Activated naive CD8-positive, alpha-beta T cell treated with anti-CD3 and anti-CD28 coated beads, Interleukin-2, amount 10 ng/mL, durations not matched to agents 7 days and 5 days (primary cell): ENCODE data around the gene KCNIP4. TPM values are rescaled to one million over a fixed set of nuclear protein-coding genes. Genes with fewer than 3 reads are reported as not detected.

Source experiments
- ATAC-seq: fragments of 150-1000 bp; cut with Tn5 transposase; one replicate; pipeline ENCODE4 v1.10.0; 2021; ENCODE audit warnings: low read depth, moderate library complexity
- POLR2A ChIA-PET: fragments of 350-600 bp; sonication (Branson Sonifier 250); formaldehyde crosslinking; loops from one replicate; lab custom pipeline; 2021; ENCODE audit warnings: antibody characterized with exemption; lab: Charles Lee
- DNase-seq: peaks from one replicate; pipeline ENCODE4 v3.0.0; 2021
- H3K27ac Mint-ChIP-seq: one replicate; pipeline ENCODE4 v1.8.0; 2022; ENCODE audit warnings: mild to moderate bottlenecking, mixed read lengths
- H3K27me3 Mint-ChIP-seq: one replicate; pipeline ENCODE4 v1.8.0; 2022; ENCODE audit warnings: mild to moderate bottlenecking, moderate library complexity, mixed read lengths
- H3K36me3 Mint-ChIP-seq: one replicate; pipeline ENCODE4 v1.8.0; 2021; ENCODE audit warnings: mild to moderate bottlenecking, mixed read lengths
- H3K4me1 Mint-ChIP-seq: one replicate; pipeline ENCODE4 v1.8.0; 2021; ENCODE audit warnings: mixed read lengths
- H3K4me3 Mint-ChIP-seq: one replicate; pipeline ENCODE4 v1.8.0; 2022; ENCODE audit warnings: mild to moderate bottlenecking, moderate library complexity, mixed read lengths
- H3K9me3 Mint-ChIP-seq: one replicate; pipeline ENCODE4 v1.8.0; 2021; ENCODE audit warnings: mixed read lengths
- total RNA-seq, 2 experiments: library from RNA; stranded (reverse); gene quantifications; one replicate each; pipeline ENCODE4 v1.2.3, GENCODE V29; 2021

Gene KCNIP4
- total RNA-seq, 2 experiments from 2014 or later: not detected

DNA sequence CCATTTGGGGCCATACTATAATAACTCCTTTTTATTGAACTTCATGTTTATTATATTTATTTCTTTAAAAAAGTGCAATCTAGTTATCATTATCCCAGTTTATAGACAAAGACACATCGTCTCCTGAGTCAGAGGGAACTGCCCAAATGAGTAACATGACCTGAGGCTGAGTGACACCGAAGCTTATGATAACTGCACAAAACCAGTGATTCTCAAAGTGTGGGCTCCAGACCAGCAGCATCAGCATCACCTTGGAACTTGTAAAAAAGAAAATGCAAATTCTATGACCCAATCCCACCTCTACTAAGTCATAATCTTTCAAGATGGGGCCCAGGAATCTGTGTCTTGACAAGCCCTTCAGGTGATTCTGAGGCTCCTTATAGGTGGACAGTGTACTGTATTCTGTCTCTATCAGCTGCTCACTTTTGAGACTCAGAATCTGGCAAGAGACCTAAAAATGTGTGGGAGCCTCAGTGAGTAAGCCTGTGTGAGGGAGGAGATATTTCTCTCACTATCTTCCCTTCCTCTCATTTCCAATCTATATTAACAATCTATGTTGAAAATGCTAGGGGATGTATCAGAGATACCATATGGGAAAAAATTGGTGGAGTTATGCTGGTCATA is 1101.3 kb downstream of the KCNIP4 start:
- DNase-seq (no peak), ATAC-seq (no peak)
- H3K4me1 Mint-ChIP-seq: no peaks in the 10 kb centered on the region
- H3K27ac Mint-ChIP-seq: no peak overlapping the region
- POLR2A ChIA-PET: no interaction called here
- peaks cover 7% of the 10 kb centered on the region for H3K9me3 Mint-ChIP-seq
- no peaks in the 10 kb centered on the region for H3K27me3 Mint-ChIP-seq
- no peak overlapping the region for H3K4me3 Mint-ChIP-seq
- peaks cover 2% of the 10 kb centered on the region for H3K36me3 Mint-ChIP-seq

- Mint-ChIP-seq H3K27ac (no peak overlapping the region), H3K4me3 (no peak overlapping the region), H3K9me3 (peaks cover 3% of the 10 kb centered on the region), H3K27me3 (no peaks in the 10 kb centered on the region), H3K4me1 (no peaks in the 10 kb centered on the region), H3K36me3 (peaks cover 2% of the 10 kb centered on the region)
- DNase-seq (no peak), ATAC-seq (no peak)
- POLR2A ChIA-PET: no interaction called here
Observed at GRCh38 chr4:20844311-20844710, 1104.3 kb downstream of the KCNIP4 start.

DNA sequence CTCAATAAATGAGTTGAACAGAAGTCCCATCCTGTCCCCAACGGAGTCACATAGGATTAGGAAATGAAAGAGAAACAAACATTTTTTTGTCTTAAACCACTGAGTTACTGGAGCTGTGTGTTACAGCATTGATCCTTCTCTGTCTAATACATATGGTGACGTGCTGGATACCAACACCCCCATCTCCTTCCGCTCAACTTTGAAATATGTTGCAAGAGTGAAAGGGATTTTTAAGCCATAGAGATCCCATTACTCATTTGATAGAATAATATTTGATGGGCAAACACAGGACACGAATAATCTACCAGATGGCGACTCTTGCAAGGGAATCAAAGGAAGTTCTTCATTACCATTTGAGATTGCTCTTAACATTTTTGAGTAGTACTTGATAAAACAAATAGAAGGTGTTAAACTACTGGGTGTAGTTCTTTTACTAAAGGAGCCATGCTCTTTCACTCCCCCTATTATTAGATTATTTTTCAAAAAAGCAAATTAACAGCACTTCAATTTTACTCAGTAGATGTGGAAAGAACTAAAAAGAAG is 1107.9 kb downstream of the KCNIP4 start:
- POLR2A ChIA-PET: no interaction called here
- Mint-ChIP-seq H3K27ac (no peak overlapping the region), H3K4me3 (no peak overlapping the region), H3K4me1 (no peaks in the 10 kb centered on the region), H3K27me3 (no peaks in the 10 kb centered on the region), H3K36me3 (peaks cover 2% of the 10 kb centered on the region), H3K9me3 (peaks cover 2% of the 10 kb centered on the region)
- ATAC-seq (no peak), DNase-seq (no peak)

DNA sequence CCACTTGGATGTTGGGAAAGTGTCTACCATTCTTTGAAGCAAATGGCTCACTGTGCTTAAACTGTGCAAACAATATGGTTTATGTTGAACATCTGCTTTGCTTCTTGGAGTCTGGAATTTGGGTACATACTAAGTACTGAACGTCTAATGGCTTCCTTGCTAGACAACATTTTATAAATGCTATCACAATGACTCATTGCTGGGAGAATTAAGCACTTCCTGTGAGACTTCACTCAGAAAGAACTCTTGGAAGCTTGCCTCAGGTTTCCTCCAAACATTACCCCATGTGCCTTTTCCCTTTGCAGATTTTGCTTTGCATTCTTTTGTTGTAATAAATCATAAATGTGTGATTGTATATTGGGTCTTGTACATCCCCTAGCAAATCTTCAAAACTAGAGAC is 1108.6 kb downstream of the KCNIP4 start:
- Mint-ChIP-seq H3K9me3 (peaks cover 2% of the 10 kb centered on the region), H3K4me1 (no peaks in the 10 kb centered on the region), H3K27ac (no peak overlapping the region), H3K4me3 (no peak overlapping the region), H3K36me3 (peaks cover 2% of the 10 kb centered on the region), H3K27me3 (no peaks in the 10 kb centered on the region)
- no peak for ATAC-seq
- POLR2A ChIA-PET: no interaction called here
- DNase-seq: no peak

DNA sequence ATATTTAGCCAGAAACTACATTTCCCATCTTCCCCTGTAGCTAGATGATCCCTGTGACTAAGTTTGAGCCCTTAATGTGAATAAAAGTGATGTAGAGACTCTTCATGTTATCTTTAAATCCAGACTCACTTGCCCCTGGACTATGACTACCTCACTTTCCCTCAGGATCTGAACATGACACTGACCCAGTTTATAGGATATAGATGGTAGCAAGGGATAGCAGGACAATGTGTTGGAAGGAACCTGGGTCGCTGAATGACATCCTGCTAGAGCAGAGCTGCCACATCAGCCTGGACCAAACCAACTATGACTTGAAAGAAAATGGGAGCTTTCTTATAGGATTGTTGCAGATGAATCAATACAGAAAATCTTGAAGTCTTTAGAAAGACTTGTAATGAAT is 1110.1 kb downstream of the KCNIP4 start:
- no peak overlapping the region for H3K4me3 Mint-ChIP-seq
- ATAC-seq: no peak
- POLR2A ChIA-PET: no interaction called here
- no peaks in the 10 kb centered on the region for H3K4me1 Mint-ChIP-seq
- H3K9me3 Mint-ChIP-seq: peaks cover 2% of the 10 kb centered on the region
- no peaks in the 10 kb centered on the region for H3K27me3 Mint-ChIP-seq
- H3K36me3 Mint-ChIP-seq: peaks cover 2% of the 10 kb centered on the region
- no peak overlapping the region for H3K27ac Mint-ChIP-seq
- no peak for DNase-seq

DNA sequence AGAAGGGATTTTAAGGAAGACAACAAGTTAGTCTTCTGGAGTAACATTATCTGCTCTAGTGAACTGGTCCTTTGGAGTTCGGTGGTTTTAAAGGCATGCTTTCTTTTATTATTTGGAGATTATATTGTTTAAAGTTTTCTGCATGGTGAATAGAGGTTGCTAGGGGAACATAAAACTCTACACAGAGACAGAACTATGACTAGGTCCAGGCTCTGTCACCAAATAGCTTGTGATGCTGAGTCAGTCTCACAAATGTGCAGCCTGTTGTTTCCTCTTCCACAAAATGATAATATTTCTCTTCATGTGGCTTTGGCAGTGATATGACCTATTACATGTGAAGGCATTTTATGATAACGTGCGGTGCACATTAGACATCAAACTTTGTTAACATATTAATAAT is 1115.7 kb downstream of the KCNIP4 start:
- no peak overlapping the region for H3K27ac Mint-ChIP-seq
- no peak overlapping the region for H3K4me3 Mint-ChIP-seq
- POLR2A ChIA-PET: no interaction called here
- H3K4me1 Mint-ChIP-seq: no peaks in the 10 kb centered on the region
- no peaks in the 10 kb centered on the region for H3K36me3 Mint-ChIP-seq
- peaks cover 2% of the 10 kb centered on the region for H3K9me3 Mint-ChIP-seq
- DNase-seq (no peak), ATAC-seq (no peak)
- H3K27me3 Mint-ChIP-seq: no peaks in the 10 kb centered on the region

DNA sequence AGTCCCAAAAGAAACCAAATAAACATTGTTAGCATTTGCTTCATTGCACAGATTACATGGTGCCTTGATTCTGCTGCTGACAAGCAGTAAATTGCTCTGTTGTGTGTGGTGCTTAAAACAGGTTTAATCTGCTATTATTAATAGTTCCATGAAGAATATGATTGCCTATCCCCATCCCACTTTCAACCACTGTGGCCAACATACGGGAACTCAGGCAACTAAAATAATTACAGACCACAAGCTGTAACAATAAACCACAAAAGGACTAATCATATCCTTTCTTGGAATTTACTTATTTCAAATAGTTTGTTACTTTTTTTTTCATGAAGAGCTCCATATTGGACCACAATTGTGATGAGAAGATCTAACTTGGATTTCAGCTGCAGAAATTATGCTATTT is 1116.8 kb downstream of the KCNIP4 start:
- Mint-ChIP-seq H3K36me3 (no peaks in the 10 kb centered on the region), H3K4me3 (no peak overlapping the region), H3K27ac (no peak overlapping the region), H3K9me3 (peaks cover 2% of the 10 kb centered on the region), H3K4me1 (no peaks in the 10 kb centered on the region), H3K27me3 (no peaks in the 10 kb centered on the region)
- ATAC-seq (no peak), DNase-seq (no peak)
- POLR2A ChIA-PET: no interaction called here

DNA sequence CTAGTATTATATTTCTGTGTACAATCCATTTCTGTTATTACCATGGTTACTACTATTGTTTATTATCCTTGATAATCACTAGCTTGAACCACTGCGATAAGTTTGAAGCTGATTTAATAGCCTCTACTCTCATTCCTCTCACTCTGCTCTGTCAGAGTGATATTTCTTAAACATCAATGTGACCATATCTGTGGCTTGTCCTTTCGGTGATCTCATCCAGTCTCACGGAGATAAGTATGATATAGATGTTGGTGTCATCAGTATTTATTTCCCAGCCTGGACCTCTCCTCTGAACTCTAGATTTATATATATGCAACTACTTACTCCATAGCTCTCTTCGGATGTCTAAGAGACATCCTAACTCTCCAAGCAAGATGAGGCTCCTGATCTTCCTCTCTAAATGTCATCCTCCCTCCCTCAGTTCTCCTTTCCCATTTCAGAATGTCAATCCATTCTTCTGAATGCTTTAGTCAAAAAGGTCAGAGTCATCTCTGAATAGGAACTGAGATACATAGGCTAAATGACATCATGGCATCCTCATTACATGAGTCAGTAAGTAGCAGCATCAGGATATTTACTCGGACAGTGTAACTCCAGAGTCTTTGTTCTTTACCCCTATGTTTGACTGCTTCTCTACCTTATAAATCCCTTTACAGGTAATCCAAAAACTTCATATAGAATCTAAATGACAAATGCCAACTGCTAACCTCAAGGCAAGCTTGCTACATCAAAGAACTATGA is 1118.8 kb downstream of the KCNIP4 start:
- Mint-ChIP-seq H3K4me1 (no peaks in the 10 kb centered on the region), H3K27me3 (no peaks in the 10 kb centered on the region), H3K9me3 (peaks cover 4% of the 10 kb centered on the region), H3K36me3 (no peaks in the 10 kb centered on the region), H3K27ac (no peak overlapping the region), H3K4me3 (no peak overlapping the region)
- POLR2A ChIA-PET: no interaction called here
- DNase-seq (no peak), ATAC-seq (no peak)

GRCh38 chr4:20825505-20825904 is 1123.1 kb downstream of the KCNIP4 start:
- Mint-ChIP-seq H3K27me3 (no peaks in the 10 kb centered on the region), H3K4me3 (no peak overlapping the region), H3K36me3 (no peaks in the 10 kb centered on the region), H3K4me1 (no peaks in the 10 kb centered on the region), H3K27ac (no peak overlapping the region), H3K9me3 (peaks cover 2% of the 10 kb centered on the region)
- POLR2A ChIA-PET: no interaction called here
- DNase-seq (no peak), ATAC-seq (no peak)

- Mint-ChIP-seq H3K4me3 (no peak overlapping the region), H3K9me3 (peaks cover 2% of the 10 kb centered on the region), H3K27ac (no peak overlapping the region), H3K27me3 (no peaks in the 10 kb centered on the region), H3K36me3 (no peaks in the 10 kb centered on the region), H3K4me1 (no peaks in the 10 kb centered on the region)
- no peak for DNase-seq
- POLR2A ChIA-PET: no interaction called here
- no peak for ATAC-seq
Observed at GRCh38 chr4:20816287-20816686, 1132.3 kb downstream of the KCNIP4 start.

DNA sequence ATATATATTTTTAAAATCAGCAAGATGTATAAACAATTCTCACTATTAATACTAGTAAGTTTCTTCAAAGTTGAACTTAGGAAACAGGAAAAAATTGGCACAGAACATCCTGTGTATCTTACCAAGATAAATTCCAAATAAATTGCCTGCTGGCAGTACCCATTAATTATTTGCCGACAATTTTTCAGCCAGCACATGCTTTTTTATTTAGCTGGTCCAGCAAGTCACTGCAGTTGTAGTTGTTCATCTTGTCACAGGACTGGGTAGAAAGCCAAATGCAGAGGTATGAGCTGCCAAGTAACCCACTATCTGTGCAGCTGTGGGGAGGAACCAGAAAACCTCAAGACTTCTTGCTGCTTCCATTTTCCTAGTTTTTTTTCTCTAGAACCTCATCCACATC is 1134.9 kb downstream of the KCNIP4 start:
- ATAC-seq (no peak), DNase-seq (no peak)
- Mint-ChIP-seq H3K4me1 (no peaks in the 10 kb centered on the region), H3K27ac (no peak overlapping the region), H3K4me3 (no peak overlapping the region), H3K9me3 (peaks cover 2% of the 10 kb centered on the region), H3K36me3 (no peaks in the 10 kb centered on the region), H3K27me3 (no peaks in the 10 kb centered on the region)
- POLR2A ChIA-PET: no interaction called here

GRCh38 chr4:20809812-20810211 is 1138.8 kb downstream of the KCNIP4 start:
- Mint-ChIP-seq H3K4me1 (no peaks in the 10 kb centered on the region), H3K9me3 (no peaks in the 10 kb centered on the region), H3K4me3 (no peak overlapping the region), H3K27ac (no peak overlapping the region), H3K36me3 (no peaks in the 10 kb centered on the region), H3K27me3 (no peaks in the 10 kb centered on the region)
- DNase-seq: no peak
- no peak for ATAC-seq
- POLR2A ChIA-PET: no interaction called here

DNA sequence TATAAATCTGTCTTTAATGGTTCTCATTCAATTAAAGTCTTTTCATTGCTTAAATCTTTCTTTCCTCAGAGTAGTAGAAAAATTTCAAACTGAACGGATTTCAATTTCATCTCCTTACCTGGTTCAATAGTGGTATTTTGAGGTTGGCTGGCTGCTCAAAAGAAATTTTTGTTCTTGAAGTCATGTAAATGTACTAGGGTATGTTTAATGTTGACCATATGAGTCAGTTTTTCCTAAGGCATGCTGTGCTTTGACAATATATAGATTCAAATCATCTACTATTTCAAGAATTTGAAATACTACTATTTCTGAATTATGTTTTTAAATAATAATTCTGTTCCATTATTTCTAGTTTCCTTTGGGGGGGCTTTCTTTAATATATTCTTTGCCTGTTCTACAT is 1142.9 kb downstream of the KCNIP4 start:
- POLR2A ChIA-PET: no interaction called here
- Mint-ChIP-seq H3K4me1 (no peaks in the 10 kb centered on the region), H3K36me3 (no peaks in the 10 kb centered on the region), H3K4me3 (no peak overlapping the region), H3K9me3 (no peaks in the 10 kb centered on the region), H3K27ac (no peak overlapping the region), H3K27me3 (no peaks in the 10 kb centered on the region)
- ATAC-seq: no peak
- no peak for DNase-seq

DNA sequence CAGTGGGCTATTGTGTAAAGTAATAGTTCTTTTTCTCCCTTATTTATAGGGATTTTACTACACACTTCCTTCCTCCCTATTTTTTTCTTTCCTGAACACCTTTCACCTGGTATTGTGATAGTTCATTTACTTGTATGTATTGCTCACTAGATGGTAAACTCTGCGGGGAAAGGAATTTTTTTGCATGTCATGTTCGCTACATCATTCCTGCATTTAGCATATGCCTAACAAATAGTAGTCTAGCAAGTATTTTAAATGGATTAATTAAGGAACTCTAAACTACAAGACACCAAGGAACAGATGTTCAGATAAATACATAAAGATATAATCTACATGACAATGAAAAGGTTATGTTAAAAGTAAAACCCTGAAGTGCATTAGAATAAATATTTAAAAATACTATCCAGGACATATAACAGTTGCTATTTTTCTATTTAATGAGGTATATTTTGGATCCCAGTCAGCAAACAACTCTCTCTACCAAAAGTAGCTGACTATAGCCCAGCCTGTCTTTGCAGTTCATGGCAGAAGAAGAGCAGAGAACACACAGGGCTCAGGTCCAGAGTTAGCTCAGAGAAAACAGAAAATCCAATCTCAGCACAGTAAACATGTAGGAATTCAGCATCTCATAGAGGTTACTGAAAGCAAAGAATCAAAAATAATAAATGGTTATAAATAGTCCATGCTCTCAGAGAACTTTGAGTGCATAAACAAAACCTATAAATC is 1160.5 kb downstream of the KCNIP4 start:
- H3K4me3 Mint-ChIP-seq: no peak overlapping the region
- no peak overlapping the region for H3K27ac Mint-ChIP-seq
- peaks cover 2% of the 10 kb centered on the region for H3K27me3 Mint-ChIP-seq
- H3K36me3 Mint-ChIP-seq: no peaks in the 10 kb centered on the region
- no peaks in the 10 kb centered on the region for H3K4me1 Mint-ChIP-seq
- no peak for DNase-seq
- POLR2A ChIA-PET: no interaction called here
- no peak for ATAC-seq
- peaks cover 1% of the 10 kb centered on the region for H3K9me3 Mint-ChIP-seq
